Activated T-cell treated with anti-CD3 and anti-CD28 coated beads for 24 hours (primary cell): Measurements from ENCODE around the gene GDE1.
"Not testable (repeated sequence)": the region's sequence is repeated elsewhere in the genome, so short reads cannot be mapped to it uniquely, and the experiment has no call there.

ENCODE experiments used
- DNase-seq: peaks from one replicate; pipeline ENCODE4 v3.0.0-alpha.2; 2020; ENCODE audit warnings: low read depth

The GDE1 gene

GRCh38 chr16:19521471-19522396, at the start of gene GDE1:
TSS of gene GDE1 (minus strand) at chr16:19522098. CDS start at chr16:19521964, 134 bp downstream.
- DNase-seq, result peak; percentile 92

GRCh38 chr16:19567560-19567959, 45.7 kb upstream of the GDE1 start:
- no peak for DNase-seq

DNA sequence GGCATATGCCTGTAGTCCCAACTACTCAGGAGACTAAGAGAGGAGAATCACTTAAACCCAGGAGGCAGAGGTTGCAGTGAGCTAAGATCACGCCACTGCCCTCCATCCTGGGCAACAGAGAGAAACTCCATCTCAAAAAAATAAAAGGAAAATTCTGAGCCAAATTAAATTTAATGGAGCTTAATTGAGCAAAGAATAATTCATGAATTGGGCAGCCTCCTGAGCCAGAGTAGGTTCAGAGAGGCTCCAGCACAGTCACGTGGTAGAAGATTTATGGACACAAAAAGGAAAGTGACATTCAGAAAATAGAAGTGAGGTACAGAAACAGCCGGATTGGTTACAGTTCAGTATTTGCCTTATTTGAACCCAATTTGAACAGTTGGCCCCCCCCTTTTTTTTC, 44.5 kb upstream of the GDE1 start:
- DNase-seq, result no peak

GRCh38 chr16:19563377-19563776, 41.5 kb upstream of the GDE1 start:
- DNase-seq, result no peak

DNA sequence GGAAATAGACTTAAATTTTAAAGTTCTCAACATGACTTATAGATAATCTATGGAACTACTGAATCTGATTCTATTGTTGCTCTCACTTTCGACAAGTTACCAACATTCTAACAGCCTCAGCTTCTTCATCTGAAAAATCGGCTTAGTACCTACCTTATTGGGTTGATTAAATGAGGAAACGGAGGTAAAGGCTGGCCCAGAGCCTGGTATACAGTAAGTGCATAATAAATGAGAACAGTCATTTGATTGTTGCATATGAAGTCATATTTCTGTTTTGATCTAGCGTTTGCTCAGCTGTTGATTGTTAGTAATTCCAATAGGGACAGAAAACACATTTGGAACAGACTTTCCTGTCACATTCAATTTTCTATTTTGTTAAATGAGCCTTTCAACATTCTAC, 38.2 kb upstream of the GDE1 start:
- DNase-seq, result no peak

- DNase-seq, result peak; percentile 2
Measured at GRCh38 chr16:19559242-19559910, 37.5 kb upstream of the GDE1 start.

DNA sequence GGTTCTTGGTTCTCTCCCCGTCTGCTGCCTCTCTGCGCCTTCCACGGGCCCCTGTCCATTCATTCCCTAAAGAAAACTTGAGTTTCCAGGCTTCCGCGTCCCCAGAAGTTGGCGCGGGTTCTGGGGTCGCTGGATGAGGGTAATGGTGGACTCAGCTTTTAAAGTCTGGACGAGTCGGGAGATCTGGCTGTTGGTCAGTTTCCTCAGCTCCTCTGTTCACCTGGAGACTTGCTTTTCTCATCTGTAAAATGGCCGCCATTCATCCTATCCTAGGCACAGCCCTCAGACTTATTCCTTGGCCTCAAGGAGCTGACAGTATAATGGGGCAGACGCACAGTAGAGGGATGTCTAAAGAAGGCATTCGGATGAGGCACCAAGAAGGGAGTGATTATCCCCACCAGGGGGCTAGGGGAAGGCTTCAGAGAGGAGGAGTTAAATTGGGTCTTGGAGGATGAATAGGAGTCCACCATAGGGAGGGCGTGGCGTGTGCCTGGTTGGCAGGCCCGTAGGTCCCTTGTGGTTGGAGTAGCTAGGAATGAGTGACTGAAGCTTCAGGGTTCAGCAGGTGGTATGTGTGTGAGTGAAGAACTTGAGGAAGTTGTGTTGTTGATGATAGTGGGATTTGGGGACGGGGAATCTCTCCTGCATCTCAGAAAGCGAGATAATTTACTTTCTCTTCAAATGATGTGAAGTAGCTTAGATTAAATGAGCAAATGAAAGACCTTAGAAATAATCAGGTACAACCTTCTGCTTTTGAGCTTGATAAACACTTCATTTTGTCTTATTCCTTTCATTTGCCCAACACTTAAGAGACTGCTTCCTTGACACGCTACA, 34.3 kb upstream of the GDE1 start:
- peak; percentile 13 for DNase-seq

GRCh38 chr16:19555186-19555937, 33.5 kb upstream of the GDE1 start, which contains the start of gene VPS35L:
TSS of gene VPS35L (plus strand) at chr16:19555703. CDS start at chr16:19555730, 27 bp downstream.
- DNase-seq, result peak; percentile 94

DNA sequence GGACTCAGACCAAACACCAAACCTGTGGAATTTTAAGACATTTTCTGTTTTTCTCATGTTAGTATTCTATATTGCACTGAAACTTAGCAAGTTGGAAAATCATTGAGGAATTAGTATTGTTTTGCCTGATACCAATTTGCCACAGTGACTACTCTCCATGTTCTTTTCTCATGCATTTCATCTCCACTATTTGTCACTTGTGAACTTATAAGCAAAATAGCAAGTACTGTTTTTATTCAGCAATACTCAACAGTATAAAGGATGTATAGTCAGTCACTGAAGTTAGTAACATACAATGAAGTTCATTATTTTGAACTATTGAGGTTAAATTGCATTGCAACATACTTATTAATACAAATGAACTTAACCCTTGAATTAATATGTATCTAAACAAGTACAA, 27.8 kb upstream of the GDE1 start:
- no peak for DNase-seq

GRCh38 chr16:19548144-19548543, 26.2 kb upstream of the GDE1 start:
- no peak for DNase-seq

GRCh38 chr16:19543278-19543996, 21.5 kb upstream of the GDE1 start:
- DNase-seq, result not testable (repeated sequence)

DNA sequence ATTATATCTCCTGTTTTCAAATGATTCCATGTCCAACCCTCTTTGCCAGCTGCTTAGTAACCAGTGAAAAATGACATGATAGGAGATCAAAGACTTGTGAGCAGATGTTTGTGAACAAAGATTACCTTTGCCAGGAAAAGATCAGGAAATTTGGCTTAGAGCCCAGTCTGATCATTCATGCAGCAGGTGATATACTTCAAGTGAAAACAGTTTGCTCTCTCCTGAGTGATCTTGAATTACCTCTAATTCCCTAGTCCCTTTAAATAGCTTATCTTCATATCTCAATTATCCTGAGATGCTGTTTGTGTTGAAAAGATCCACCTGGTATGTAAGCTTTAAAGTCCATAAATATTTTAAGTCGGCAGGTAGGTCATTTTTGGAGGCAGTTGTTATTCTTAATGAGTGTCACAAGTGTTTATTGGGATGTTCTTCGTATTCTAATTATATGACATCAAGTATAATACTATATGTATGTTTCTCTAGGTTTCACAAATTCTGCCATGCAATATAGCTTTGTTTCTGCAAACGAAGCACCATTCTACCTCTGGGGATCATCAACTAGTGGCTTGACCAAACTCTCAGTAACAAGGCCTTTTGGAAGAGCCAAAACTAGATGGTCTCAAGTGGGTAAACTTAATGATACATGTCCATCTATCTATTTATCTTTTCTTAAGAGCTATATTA, 20.4 kb upstream of the GDE1 start:
- DNase-seq, result no peak

DNA sequence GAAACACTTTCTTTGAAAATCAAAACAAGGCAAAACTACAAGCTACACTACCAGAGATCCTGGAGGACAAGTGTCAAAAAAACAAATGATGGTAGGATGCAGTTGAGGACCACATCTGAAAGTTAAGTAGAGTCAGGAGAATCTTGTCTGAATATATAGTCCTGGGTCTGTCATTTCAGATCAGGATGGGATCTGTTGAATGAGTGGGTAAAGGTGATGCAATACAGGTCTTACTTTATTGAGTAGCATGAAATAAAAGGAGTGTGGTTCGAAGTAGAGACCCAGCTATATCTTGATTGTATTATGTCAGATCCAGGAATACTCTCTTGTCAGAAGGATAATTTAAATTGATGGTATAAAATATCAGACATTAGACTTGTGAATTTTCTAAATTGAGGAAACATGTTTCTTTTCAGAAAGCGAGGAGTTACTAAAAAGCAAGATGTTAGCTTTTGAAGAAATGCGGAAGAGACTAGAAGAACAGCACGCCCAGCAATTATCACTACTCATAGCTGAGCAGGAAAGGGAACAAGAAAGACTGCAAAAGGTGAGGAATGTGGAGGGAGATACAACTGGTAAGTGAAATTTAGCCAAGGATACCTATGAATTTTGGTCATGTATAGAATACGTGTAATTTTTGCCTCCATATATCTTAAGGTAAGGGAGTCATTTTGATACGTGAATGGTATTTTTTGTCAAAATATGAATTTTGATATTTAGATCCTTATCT, 18.5 kb upstream of the GDE1 start:
- no peak for DNase-seq

GRCh38 chr16:19532601-19533000, 10.7 kb upstream of the GDE1 start:
- DNase-seq, result no peak

- DNase-seq, result no peak
Measured at GRCh38 chr16:19528666-19529065, 6.8 kb upstream of the GDE1 start.

GRCh38 chr16:19527161-19527560, 5.3 kb upstream of the GDE1 start:
- no peak for DNase-seq

DNA sequence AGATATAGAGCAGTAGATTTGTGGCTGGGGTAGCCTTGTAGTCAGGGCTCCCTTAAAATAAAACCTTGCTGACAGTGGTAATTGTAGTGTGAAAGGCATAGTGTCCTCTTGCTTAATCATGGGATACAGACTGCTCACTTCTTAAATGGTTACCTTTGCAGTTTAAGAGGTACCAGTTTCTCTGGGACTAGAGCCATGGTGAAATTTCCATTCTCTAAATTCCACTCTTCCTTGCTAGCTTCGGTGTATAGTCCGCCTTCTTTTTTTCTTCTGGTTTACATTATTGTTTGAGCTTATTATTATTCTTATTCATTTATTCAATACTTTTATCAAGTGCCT, 3.5 kb upstream of the GDE1 start:
- DNase-seq, result no peak

DNA sequence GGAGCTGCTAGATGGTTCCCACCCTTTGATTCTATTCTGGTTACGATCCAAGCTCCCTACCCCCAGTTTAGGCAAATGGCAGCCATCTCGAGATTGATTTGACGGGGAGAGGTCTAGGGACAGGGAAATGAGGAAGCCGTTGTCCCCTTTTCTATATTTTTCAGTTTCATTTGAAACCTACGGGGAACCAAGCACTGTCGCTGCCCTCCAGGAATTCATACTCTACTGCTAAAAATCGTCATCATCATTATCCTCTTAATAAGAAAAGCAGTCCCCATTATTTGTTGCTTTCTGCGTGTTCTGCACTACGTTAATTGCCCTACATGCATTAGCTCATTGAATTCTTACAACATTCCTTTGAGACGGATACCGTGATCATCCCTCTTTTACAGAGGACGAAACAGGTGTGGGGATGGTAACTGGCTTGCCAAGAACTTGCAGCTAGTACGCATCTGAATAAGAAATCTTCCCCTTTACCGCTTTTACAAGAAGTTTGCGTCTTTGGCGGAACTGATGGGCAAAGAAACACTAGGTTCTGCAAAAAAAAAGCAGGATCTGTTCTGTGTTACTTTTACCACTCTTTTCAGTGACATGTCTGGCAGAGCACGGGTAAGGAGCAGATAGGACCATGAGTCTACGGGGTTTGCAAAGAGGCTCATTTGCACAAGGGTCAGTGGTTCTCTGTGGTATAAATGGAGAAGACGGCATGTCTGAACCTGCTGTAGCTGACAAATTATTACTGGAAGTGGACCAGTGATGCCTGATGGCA, 2.9 kb upstream of the GDE1 start:
- no peak for DNase-seq

- DNase-seq, result no peak
Measured at GRCh38 chr16:19524356-19524615, 2.4 kb upstream of the GDE1 start.
